Thymus (tissue), 11 donors: ENCODE measurements around the gene DNM3. TPM values are rescaled to one million over a fixed set of nuclear protein-coding genes. Genes with fewer than 3 reads are reported as not detected.

ENCODE experiments used
- DNase-seq, 9 donors: peaks; one replicate each; pipeline ENCODE4 v3.0.0-alpha.2; 2013; ENCODE audit warnings: low spot score in 9 of 9, low read depth in 6 of 9, missing footprints in 1 of 9
- H3K27ac ChIP-seq, 2 donors: one replicate each; pipeline ENCODE4 v1.5.1; 2013; ENCODE audit warnings: control low read depth in 1 of 2, low read depth in 1 of 2, low read length in 1 of 2, mild to moderate bottlenecking in 1 of 2, moderate library complexity in 1 of 2
- H3K27me3 ChIP-seq, 2 donors: one replicate each; pipeline ENCODE4 v1.5.1; 2013; ENCODE audit warnings: low read length in 1 of 2; ENCODE audit not compliant: control insufficient read depth in 2 of 2, insufficient read depth in 1 of 2
- H3K36me3 ChIP-seq, 2 donors: one replicate each; pipeline ENCODE4 v1.5.1; 2013; ENCODE audit warnings: low read length in 1 of 2, mild to moderate bottlenecking in 1 of 2, moderate library complexity in 1 of 2; ENCODE audit not compliant: control insufficient read depth in 2 of 2, insufficient read depth in 2 of 2
- H3K4me1 ChIP-seq, 2 donors: one replicate each; pipeline ENCODE4 v1.5.1; 2013; ENCODE audit warnings: low read length in 2 of 2; ENCODE audit not compliant: control insufficient read depth in 2 of 2, insufficient read depth in 2 of 2
- H3K4me3 ChIP-seq, 2 donors: one replicate each; pipeline ENCODE4 v1.5.1; 2013; ENCODE audit warnings: low read length in 2 of 2, control low read depth in 1 of 2, mild to moderate bottlenecking in 1 of 2
- H3K9me3 ChIP-seq, 2 donors: one replicate each; pipeline ENCODE4 v1.5.1; 2013; ENCODE audit warnings: low read length in 1 of 2, mild to moderate bottlenecking in 1 of 2; ENCODE audit not compliant: control insufficient read depth in 2 of 2, insufficient read depth in 1 of 2
- WGBS: extraction: QIAGEN DNeasy Blood & Tissue Kit; methylation state at CpG from one replicate; pipeline ENCODE4 v1.1.7; 2013; 5-methylcytosine and 5-hydroxymethylcytosine counted together
- polyA plus RNA-seq: library from polyadenylated mRNA; stranded (reverse); fragments of 200-250 nt; gene quantifications from one replicate; pipeline ENCODE4 v1.2.3, GENCODE V29; 2013
- total RNA-seq: library from RNA; stranded (reverse); fragments of 120-200 nt; gene quantifications from one replicate; pipeline ENCODE4 v1.2.4, GENCODE V29; 2013
- donor health status: healthy.

Gene DNM3
- total and polyA plus RNA-seq, 2 donors = 1.9 to 2.2 TPM

GRCh38 chr1:172380441-172381244, 539.3 kb downstream of the DNM3 start:
- Histone ChIP-seq H3K4me1 (no peaks in the 10 kb centered on the region), H3K27ac (peak overlapping the region; percentile 59 to 75), H3K27me3 (no peaks in the 10 kb centered on the region), H3K36me3 (no peaks in the 10 kb centered on the region), H3K4me3 (no peak overlapping the region), H3K9me3 (no peaks in the 10 kb centered on the region)
- 27% methylated on average over 6 of the region's 6 CpGs for WGBS
- peak in 7 of 9 donors; percentile 25 to 74 (median 44) for DNase-seq

GRCh38 chr1:172381946-172382345, 540.6 kb downstream of the DNM3 start:
- H3K27ac ChIP-seq = no peak overlapping the region
- H3K4me3 ChIP-seq = no peak overlapping the region
- H3K36me3 ChIP-seq = no peaks in the 10 kb centered on the region
- no peak for DNase-seq
- no peaks in the 10 kb centered on the region for H3K9me3 ChIP-seq
- no peaks in the 10 kb centered on the region for H3K4me1 ChIP-seq
- 94% methylated on average over 2 of the region's 2 CpGs for WGBS
- no peaks in the 10 kb centered on the region for H3K27me3 ChIP-seq

GRCh38 chr1:172382406-172382805, 541.1 kb downstream of the DNM3 start:
- Histone ChIP-seq H3K27me3 (no peaks in the 10 kb centered on the region), H3K4me1 (no peaks in the 10 kb centered on the region), H3K27ac (no peak overlapping the region), H3K9me3 (no peaks in the 10 kb centered on the region), H3K36me3 (no peaks in the 10 kb centered on the region), H3K4me3 (no peak overlapping the region)
- DNase-seq = no peak
- WGBS = 97% methylated on average over 1 of the region's 1 CpG

GRCh38 chr1:172382990-172383389, 541.7 kb downstream of the DNM3 start:
- H3K27ac ChIP-seq = peak overlapping the region in 1 of 2 donors; percentile 39
- H3K27me3 ChIP-seq = no peaks in the 10 kb centered on the region
- H3K4me3 ChIP-seq = no peak overlapping the region
- 94% methylated on average over 4 of the region's 4 CpGs for WGBS
- no peaks in the 10 kb centered on the region for H3K9me3 ChIP-seq
- no peaks in the 10 kb centered on the region for H3K36me3 ChIP-seq
- DNase-seq = no peak
- H3K4me1 ChIP-seq = no peaks in the 10 kb centered on the region

- Histone ChIP-seq H3K27ac (no peak overlapping the region), H3K9me3 (no peaks in the 10 kb centered on the region), H3K27me3 (no peaks in the 10 kb centered on the region), H3K36me3 (no peaks in the 10 kb centered on the region), H3K4me3 (no peak overlapping the region), H3K4me1 (no peaks in the 10 kb centered on the region)
- DNase-seq = no peak
- WGBS = 75% methylated on average over 3 of the region's 3 CpGs
Observed at GRCh38 chr1:172383536-172383935, 542.2 kb downstream of the DNM3 start.

GRCh38 chr1:172384656-172385055, 543.4 kb downstream of the DNM3 start:
- 97% methylated on average over 1 of the region's 1 CpG for WGBS
- no peak overlapping the region for H3K27ac ChIP-seq
- no peaks in the 10 kb centered on the region for H3K27me3 ChIP-seq
- no peaks in the 10 kb centered on the region for H3K4me1 ChIP-seq
- H3K9me3 ChIP-seq = no peaks in the 10 kb centered on the region
- H3K4me3 ChIP-seq = no peak overlapping the region
- DNase-seq = no peak
- H3K36me3 ChIP-seq = no peaks in the 10 kb centered on the region

- no peak for DNase-seq
- no peaks in the 10 kb centered on the region for H3K36me3 ChIP-seq
- H3K27me3 ChIP-seq = no peaks in the 10 kb centered on the region
- H3K4me1 ChIP-seq = peaks cover 0 to 9% of the 10 kb centered on the region in 2 donors
- H3K27ac ChIP-seq = no peak overlapping the region
- WGBS = over 99% methylated on average over 2 of the region's 2 CpGs
- H3K4me3 ChIP-seq = no peak overlapping the region
- no peaks in the 10 kb centered on the region for H3K9me3 ChIP-seq
Observed at GRCh38 chr1:172386046-172386445, 544.7 kb downstream of the DNM3 start.

- H3K4me3 ChIP-seq = no peak overlapping the region
- DNase-seq = no peak
- no peaks in the 10 kb centered on the region for H3K36me3 ChIP-seq
- no peak overlapping the region for H3K27ac ChIP-seq
- H3K9me3 ChIP-seq = no peaks in the 10 kb centered on the region
- H3K4me1 ChIP-seq = peaks cover 0 to 13% of the 10 kb centered on the region in 2 donors
- H3K27me3 ChIP-seq = no peaks in the 10 kb centered on the region
- over 99% methylated on average over 8 of the region's 8 CpGs for WGBS
Observed at GRCh38 chr1:172388490-172388889, 547.2 kb downstream of the DNM3 start.

- no peaks in the 10 kb centered on the region for H3K9me3 ChIP-seq
- 83% methylated on average over 3 of the region's 3 CpGs for WGBS
- H3K27me3 ChIP-seq = no peaks in the 10 kb centered on the region
- no peaks in the 10 kb centered on the region for H3K36me3 ChIP-seq
- H3K4me3 ChIP-seq = no peak overlapping the region
- peaks cover 5 to 18% of the 10 kb centered on the region in 2 donors for H3K4me1 ChIP-seq
- H3K27ac ChIP-seq = peak overlapping the region; percentile 36 to 67
- DNase-seq = no peak
Observed at GRCh38 chr1:172390301-172390682, 549.0 kb downstream of the DNM3 start.
